ENCODE data around the gene FRMD4A.

DNA sequence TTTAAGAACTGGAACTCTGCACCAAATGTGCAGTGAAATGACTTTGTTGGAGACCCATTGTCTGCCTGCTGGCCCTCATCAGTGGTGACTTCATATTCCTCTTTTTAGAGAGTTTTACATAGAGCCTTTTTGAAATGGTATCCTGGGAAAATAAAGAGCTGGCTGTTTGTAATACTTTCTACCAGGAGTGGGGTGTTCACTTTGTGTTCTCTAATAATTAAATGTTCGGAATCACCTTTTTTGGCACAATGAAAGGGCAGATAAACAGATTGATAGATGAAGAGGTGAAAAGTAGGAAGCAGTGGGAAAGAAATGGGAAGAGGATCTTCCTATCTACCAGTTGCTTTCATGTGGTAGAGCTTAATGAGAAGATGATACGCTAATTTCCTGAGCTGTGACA, 688.4 kb downstream of the FRMD4A start:
- TF ChIP-seq POLR2A (IDR thresholded peaks at IDR 0.05; ENCODE audit: low read depth, low read length) (no peak), MAZ (IDR thresholded peaks at IDR 0.05; ENCODE audit: borderline replicate concordance, low read depth, low read length) (no peak), MXI1 (IDR thresholded peaks at IDR 0.05; ENCODE audit: borderline replicate concordance, low read depth, low read length) (no peak), RFX5 (IDR thresholded peaks at IDR 0.05; ENCODE audit: low read depth, low read length) (no peak), FOS (IDR thresholded peaks at IDR 0.05; ENCODE audit: low read depth, low read length) (no peak)
- TF ChIP-seq, protein P1, sequence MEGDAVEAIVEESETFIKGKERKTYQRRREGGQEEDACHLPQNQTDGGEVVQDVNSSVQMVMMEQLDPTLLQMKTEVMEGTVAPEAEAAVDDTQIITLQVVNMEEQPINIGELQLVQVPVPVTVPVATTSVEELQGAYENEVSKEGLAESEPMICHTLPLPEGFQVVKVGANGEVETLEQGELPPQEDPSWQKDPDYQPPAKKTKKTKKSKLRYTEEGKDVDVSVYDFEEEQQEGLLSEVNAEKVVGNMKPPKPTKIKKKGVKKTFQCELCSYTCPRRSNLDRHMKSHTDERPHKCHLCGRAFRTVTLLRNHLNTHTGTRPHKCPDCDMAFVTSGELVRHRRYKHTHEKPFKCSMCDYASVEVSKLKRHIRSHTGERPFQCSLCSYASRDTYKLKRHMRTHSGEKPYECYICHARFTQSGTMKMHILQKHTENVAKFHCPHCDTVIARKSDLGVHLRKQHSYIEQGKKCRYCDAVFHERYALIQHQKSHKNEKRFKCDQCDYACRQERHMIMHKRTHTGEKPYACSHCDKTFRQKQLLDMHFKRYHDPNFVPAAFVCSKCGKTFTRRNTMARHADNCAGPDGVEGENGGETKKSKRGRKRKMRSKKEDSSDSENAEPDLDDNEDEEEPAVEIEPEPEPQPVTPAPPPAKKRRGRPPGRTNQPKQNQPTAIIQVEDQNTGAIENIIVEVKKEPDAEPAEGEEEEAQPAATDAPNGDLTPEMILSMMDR (conservative IDR thresholded peaks at IDR 0.05; ENCODE audit: low read depth, low read length): no peak
- TF ChIP-seq, protein P2, sequence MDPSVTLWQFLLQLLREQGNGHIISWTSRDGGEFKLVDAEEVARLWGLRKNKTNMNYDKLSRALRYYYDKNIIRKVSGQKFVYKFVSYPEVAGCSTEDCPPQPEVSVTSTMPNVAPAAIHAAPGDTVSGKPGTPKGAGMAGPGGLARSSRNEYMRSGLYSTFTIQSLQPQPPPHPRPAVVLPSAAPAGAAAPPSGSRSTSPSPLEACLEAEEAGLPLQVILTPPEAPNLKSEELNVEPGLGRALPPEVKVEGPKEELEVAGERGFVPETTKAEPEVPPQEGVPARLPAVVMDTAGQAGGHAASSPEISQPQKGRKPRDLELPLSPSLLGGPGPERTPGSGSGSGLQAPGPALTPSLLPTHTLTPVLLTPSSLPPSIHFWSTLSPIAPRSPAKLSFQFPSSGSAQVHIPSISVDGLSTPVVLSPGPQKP (IDR thresholded peaks at IDR 0.05; ENCODE audit: borderline replicate concordance, low read depth, low read length): no peak

Measured in IMR-90 (cell line).